Mucosa of stomach (tissue), 1 donor: ENCODE results near the gene ANKRD12.
"Not testable (repeated sequence)": the region's sequence is repeated elsewhere in the genome, so short reads cannot be mapped to it uniquely, and the experiment has no call there.

Source experiments
- H3K27me3 ChIP-seq: one replicate; pipeline ENCODE4 v1.7.0; 2013; ENCODE audit warnings: mild to moderate bottlenecking, low read length; ENCODE audit not compliant: control insufficient read depth, insufficient read depth
- H3K36me3 ChIP-seq: one replicate; pipeline ENCODE4 v1.7.0; 2013; ENCODE audit warnings: low read length; ENCODE audit not compliant: control insufficient read depth, insufficient read depth
- H3K4me1 ChIP-seq: one replicate; pipeline ENCODE4 v1.7.0; 2013; ENCODE audit warnings: mild to moderate bottlenecking, low read length; ENCODE audit not compliant: control insufficient read depth, insufficient read depth
- H3K4me3 ChIP-seq: one replicate; pipeline ENCODE4 v1.7.0; 2013; ENCODE audit warnings: low read length
- H3K9ac ChIP-seq: one replicate; pipeline ENCODE4 v1.7.0; 2013; ENCODE audit warnings: mild to moderate bottlenecking, low read length, moderate library complexity
- H3K9me3 ChIP-seq: one replicate; pipeline ENCODE4 v1.7.0; 2013; ENCODE audit warnings: mild to moderate bottlenecking, low read length, moderate library complexity; ENCODE audit not compliant: control insufficient read depth
- donor health status: Pancreatic carcinoma.

ANKRD12 gene

GRCh38 chr18:9156604-9157249, 20.1 kb downstream of the ANKRD12 start:
- H3K27me3 ChIP-seq, result no peaks in the 10 kb centered on the region
- no peaks in the 10 kb centered on the region for H3K36me3 ChIP-seq
- no peak overlapping the region for H3K9ac ChIP-seq
- H3K4me1 ChIP-seq, result peaks cover 16% of the 10 kb centered on the region
- no peaks in the 10 kb centered on the region for H3K9me3 ChIP-seq
- H3K4me3 ChIP-seq, result no peak overlapping the region

DNA sequence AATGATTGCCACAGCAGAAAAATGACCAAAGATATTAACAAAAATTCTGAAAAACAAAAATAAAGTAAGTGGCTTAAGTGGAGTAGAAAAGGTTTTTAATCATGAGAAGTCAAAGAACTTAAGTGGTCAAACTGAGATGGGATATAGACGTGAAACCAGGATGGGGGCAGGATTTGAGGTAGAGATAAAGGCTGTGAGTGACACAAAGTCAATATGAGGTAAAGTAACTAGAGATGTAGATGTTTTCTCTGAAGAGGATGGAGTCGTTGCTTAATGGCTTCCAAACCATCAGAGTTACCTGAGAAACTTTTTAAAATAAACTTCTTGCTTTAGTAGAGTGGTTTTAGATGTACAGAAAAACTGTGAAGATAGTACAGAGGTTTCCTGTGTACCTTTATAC, 21.2 kb downstream of the ANKRD12 start:
- Histone ChIP-seq H3K27me3 (no peaks in the 10 kb centered on the region), H3K36me3 (no peaks in the 10 kb centered on the region), H3K4me1 (peaks cover 16% of the 10 kb centered on the region), H3K9me3 (no peaks in the 10 kb centered on the region), H3K4me3 (no peak overlapping the region), H3K9ac (no peak overlapping the region)

- no peaks in the 10 kb centered on the region for H3K9me3 ChIP-seq
- H3K4me3 ChIP-seq, result no peak overlapping the region
- no peaks in the 10 kb centered on the region for H3K36me3 ChIP-seq
- H3K4me1 ChIP-seq, result peaks cover 12% of the 10 kb centered on the region
- no peak overlapping the region for H3K9ac ChIP-seq
- H3K27me3 ChIP-seq, result no peaks in the 10 kb centered on the region
Measured at GRCh38 chr18:9160014-9160413, 23.4 kb downstream of the ANKRD12 start.

DNA sequence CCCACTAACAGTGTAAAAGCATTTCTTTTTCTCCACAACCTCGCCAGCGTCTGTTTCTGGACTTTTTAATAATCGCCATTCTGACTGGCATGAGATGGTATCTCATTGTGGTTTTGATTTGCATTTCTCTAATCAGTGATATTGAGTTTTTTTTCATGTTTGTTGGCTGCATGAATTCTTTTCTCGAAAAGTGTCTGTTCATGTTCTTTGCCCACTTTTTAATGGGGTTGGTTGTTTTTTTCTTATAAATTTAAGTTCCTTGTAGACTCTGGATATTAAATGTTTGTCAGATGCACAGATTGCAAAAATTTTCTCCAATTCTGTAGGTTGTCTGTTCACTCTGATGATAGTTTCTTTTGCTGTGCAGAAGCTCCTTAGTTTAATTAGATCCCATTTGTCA, 26.1 kb downstream of the ANKRD12 start:
- not testable (repeated sequence) for H3K4me3 ChIP-seq, H3K27me3 ChIP-seq, H3K9ac ChIP-seq, H3K36me3 ChIP-seq, H3K9me3 ChIP-seq
- peaks cover 12% of the 10 kb centered on the region for H3K4me1 ChIP-seq

GRCh38 chr18:9164149-9164548, 27.6 kb downstream of the ANKRD12 start:
- H3K4me3 ChIP-seq, H3K9ac ChIP-seq, H3K4me1 ChIP-seq, H3K9me3 ChIP-seq, H3K36me3 ChIP-seq, H3K27me3 ChIP-seq: not testable (repeated sequence)

DNA sequence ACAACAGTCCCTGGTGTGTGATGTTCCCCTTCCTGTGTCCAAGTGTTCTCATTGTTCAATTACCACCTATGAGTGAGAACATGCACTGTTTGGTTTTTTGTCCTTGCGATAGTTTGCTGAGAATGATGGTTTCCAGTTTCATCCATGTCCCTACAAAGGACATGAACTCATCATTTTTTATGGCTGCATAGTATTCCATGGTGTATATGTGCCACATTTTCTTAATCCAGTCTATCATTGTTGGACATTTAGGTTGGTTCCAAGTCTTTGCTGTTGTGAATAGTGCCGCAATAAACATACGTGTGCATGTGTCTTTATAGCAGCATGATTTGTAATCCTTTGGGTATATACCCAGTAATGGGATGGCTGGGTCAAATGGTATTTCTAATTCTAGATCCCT, 29.3 kb downstream of the ANKRD12 start:
- H3K4me3 ChIP-seq, H3K9ac ChIP-seq, H3K27me3 ChIP-seq, H3K9me3 ChIP-seq, H3K4me1 ChIP-seq, H3K36me3 ChIP-seq: not testable (repeated sequence)

GRCh38 chr18:9169515-9169914, 32.9 kb downstream of the ANKRD12 start:
- H3K4me3 ChIP-seq, H3K4me1 ChIP-seq, H3K27me3 ChIP-seq, H3K36me3 ChIP-seq, H3K9ac ChIP-seq, H3K9me3 ChIP-seq: not testable (repeated sequence)

DNA sequence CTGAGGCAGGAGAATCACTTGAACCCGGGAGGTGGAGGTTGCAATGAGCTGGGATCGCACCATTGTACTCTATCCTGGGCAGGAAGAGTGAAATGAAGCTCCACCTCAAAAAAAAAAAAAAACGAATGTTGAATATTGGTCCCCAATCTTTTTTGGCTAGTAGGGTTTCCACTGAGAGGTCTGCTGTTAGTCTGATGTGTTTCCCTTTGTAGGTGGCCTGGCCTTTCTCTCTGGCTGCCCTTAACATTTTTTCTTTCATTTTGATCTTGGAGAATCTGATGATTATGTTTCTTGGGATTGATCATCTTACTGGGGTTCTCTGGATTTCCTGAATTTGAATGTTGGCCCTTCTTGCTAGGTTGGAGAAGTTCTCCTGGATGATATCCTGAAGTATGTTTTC, 35.3 kb downstream of the ANKRD12 start:
- not testable (repeated sequence) for H3K9ac ChIP-seq, H3K4me1 ChIP-seq, H3K4me3 ChIP-seq, H3K9me3 ChIP-seq, H3K36me3 ChIP-seq, H3K27me3 ChIP-seq

DNA sequence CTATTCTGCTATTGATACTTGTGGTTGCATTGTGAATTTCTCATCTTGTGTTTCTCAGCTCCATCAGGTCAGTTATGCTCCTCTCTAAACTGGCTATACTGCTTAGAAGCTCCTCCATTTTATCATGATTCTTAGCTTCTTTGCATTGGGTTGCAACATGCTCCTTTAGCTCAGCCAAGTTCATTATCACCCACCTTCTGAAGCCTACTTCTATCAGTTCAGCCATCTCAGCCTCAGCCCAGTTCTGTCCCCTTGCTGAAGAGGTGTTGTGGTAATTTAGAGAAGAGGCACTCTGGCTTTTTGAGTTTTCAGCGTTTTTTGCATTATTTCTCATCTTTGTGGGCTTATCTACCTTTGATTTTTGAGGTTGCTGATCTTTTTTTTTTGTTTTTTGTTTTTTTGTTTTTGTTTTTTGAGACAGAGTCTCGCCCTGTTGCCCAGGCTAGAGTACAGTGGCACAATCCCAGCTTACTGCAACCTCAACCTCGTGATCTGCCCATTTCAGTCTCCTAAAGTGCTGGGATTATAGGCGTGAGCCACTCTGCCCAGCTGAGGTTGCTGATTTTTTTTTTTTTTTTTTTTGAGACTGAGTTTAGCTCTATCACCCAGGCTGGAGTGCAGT, 36.0 kb downstream of the ANKRD12 start:
- no peak overlapping the region for H3K9ac ChIP-seq
- no peaks in the 10 kb centered on the region for H3K27me3 ChIP-seq
- no peaks in the 10 kb centered on the region for H3K4me1 ChIP-seq
- H3K9me3 ChIP-seq, result no peaks in the 10 kb centered on the region
- no peak overlapping the region for H3K4me3 ChIP-seq
- no peaks in the 10 kb centered on the region for H3K36me3 ChIP-seq

- Histone ChIP-seq H3K27me3 (no peaks in the 10 kb centered on the region), H3K4me1 (no peaks in the 10 kb centered on the region), H3K36me3 (no peaks in the 10 kb centered on the region), H3K9ac (no peak overlapping the region), H3K4me3 (no peak overlapping the region), H3K9me3 (no peaks in the 10 kb centered on the region)
Measured at GRCh38 chr18:9173770-9174233, 37.2 kb downstream of the ANKRD12 start.

DNA sequence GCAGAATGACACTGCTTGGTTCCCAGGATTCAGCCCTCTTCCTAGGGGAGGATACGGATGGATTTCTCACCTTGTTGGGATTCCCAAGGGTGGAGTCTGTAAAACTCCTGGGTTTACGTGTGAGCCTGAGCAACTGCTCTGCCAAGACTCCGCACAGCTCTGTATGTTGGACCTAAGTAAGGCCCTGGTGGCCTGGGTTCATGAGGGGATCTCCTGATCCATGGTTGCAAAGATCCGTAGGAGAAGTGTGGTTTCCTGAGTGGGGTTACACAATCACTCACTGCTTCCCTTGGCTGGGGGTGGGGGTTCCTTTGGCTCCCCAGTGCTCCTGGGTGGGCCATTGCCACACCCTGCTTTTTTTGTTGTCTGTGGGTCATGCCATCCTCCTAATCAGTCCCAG, 37.7 kb downstream of the ANKRD12 start:
- no peaks in the 10 kb centered on the region for H3K9me3 ChIP-seq
- no peak overlapping the region for H3K4me3 ChIP-seq
- no peak overlapping the region for H3K9ac ChIP-seq
- H3K27me3 ChIP-seq, result no peaks in the 10 kb centered on the region
- no peaks in the 10 kb centered on the region for H3K36me3 ChIP-seq
- H3K4me1 ChIP-seq, result no peaks in the 10 kb centered on the region

- H3K9me3 ChIP-seq, result no peaks in the 10 kb centered on the region
- H3K4me3 ChIP-seq, result no peak overlapping the region
- no peak overlapping the region for H3K9ac ChIP-seq
- no peaks in the 10 kb centered on the region for H3K4me1 ChIP-seq
- H3K27me3 ChIP-seq, result no peaks in the 10 kb centered on the region
- no peaks in the 10 kb centered on the region for H3K36me3 ChIP-seq
Measured at GRCh38 chr18:9175115-9175514, 38.5 kb downstream of the ANKRD12 start.

GRCh38 chr18:9177031-9177430, 40.5 kb downstream of the ANKRD12 start:
- no peaks in the 10 kb centered on the region for H3K27me3 ChIP-seq
- H3K4me1 ChIP-seq, result no peaks in the 10 kb centered on the region
- H3K4me3 ChIP-seq, result no peak overlapping the region
- no peaks in the 10 kb centered on the region for H3K36me3 ChIP-seq
- H3K9me3 ChIP-seq, result no peaks in the 10 kb centered on the region
- H3K9ac ChIP-seq, result no peak overlapping the region
